ENCODE results near the gene EGFL7.

GRCh38 chr9:136634904-136635303, 27.8 kb upstream of the EGFL7 start:
- no peak for TF ChIP-seq SMAD1 (IDR thresholded peaks at IDR 0.05; ENCODE audit: low read depth, partially characterized antibody)
- no peak for TF ChIP-seq CTCF (IDR thresholded peaks at IDR 0.05 in 2 of 3, conservative IDR thresholded peaks at IDR 0.05 in 1 of 3; ENCODE audit: control insufficient read depth in 2 of 3, extremely low read depth in 1 of 3, insufficient read depth in 1 of 3, low read depth in 3 of 3, low read length in 3 of 3)
- TF ChIP-seq POLR2A (IDR thresholded peaks at IDR 0.05; ENCODE audit: low read depth, low read length): no peak
- no peak for TF ChIP-seq MXI1 (IDR thresholded peaks at IDR 0.05; ENCODE audit: low read depth, low read length)
- no peak for TF ChIP-seq FOXM1 (IDR thresholded peaks at IDR 0.05; ENCODE audit: low read depth, low read length)
- TF ChIP-seq ZNF384 (IDR thresholded peaks at IDR 0.05; ENCODE audit: borderline replicate concordance, low read depth, low read length): no peak
- TF ChIP-seq ETV6 (conservative IDR thresholded peaks at IDR 0.05 in 1 of 2, IDR thresholded peaks at IDR 0.05 in 1 of 2; ENCODE audit: borderline replicate concordance in 1 of 2, low read depth in 1 of 2): no peak
- no peak for TF ChIP-seq NFYB (IDR thresholded peaks at IDR 0.05; ENCODE audit: insufficient read depth, low read depth, low read length)
- no peak for TF ChIP-seq BRCA1 (IDR thresholded peaks at IDR 0.05; ENCODE audit: low read depth, low read length)
- no peak for TF ChIP-seq POLR2AphosphoS5 (IDR thresholded peaks at IDR 0.05; ENCODE audit: low read length)

All from GM12878 (cell line).